Glomerular visceral epithelial cell (primary cell): ENCODE results near the gene YY1.
"Not testable (repeated sequence)": the region's sequence is repeated elsewhere in the genome, so short reads cannot be mapped to it uniquely, and the experiment has no call there.

ENCODE experiments used
- DNase-seq: peaks from one replicate; pipeline ENCODE4 v3.0.0-alpha.2; 2016; ENCODE audit errors: extremely low spot score

The YY1 gene

GRCh38 chr14:100243020-100243419 is 4.1 kb downstream of the YY1 start:
- no peak for DNase-seq

GRCh38 chr14:100246809-100247428 is 8.0 kb downstream of the YY1 start:
- peak; percentile 65 for DNase-seq

GRCh38 chr14:100250732-100251465 is 12.0 kb downstream of the YY1 start:
- DNase-seq = no peak

- DNase-seq = no peak
Measured at GRCh38 chr14:100252684-100253083, 13.7 kb downstream of the YY1 start.

GRCh38 chr14:100256339-100256895 is 17.5 kb downstream of the YY1 start:
- DNase-seq = no peak

- no peak for DNase-seq
Measured at GRCh38 chr14:100261621-100262020, 22.7 kb downstream of the YY1 start.

- DNase-seq = no peak
Measured at GRCh38 chr14:100262545-100262944, 23.6 kb downstream of the YY1 start.

GRCh38 chr14:100263141-100263540 is 24.2 kb downstream of the YY1 start:
- DNase-seq = no peak

GRCh38 chr14:100267990-100268389 is 29.0 kb downstream of the YY1 start:
- DNase-seq = no peak

GRCh38 chr14:100268591-100269207 is 29.8 kb downstream of the YY1 start:
- no peak for DNase-seq

GRCh38 chr14:100271247-100271939 is 32.4 kb downstream of the YY1 start:
- DNase-seq = no peak

- DNase-seq = no peak
Measured at GRCh38 chr14:100274250-100274649, 35.3 kb downstream of the YY1 start.

GRCh38 chr14:100275214-100275613 is 36.3 kb downstream of the YY1 start:
- no peak for DNase-seq

GRCh38 chr14:100278702-100279101 is 39.8 kb downstream of the YY1 start:
- peak; percentile 57 for DNase-seq

GRCh38 chr14:100279133-100279532 is 40.2 kb downstream of the YY1 start:
- no peak for DNase-seq

GRCh38 chr14:100279563-100279962 is 40.6 kb downstream of the YY1 start:
- DNase-seq = no peak

- DNase-seq = no peak
Measured at GRCh38 chr14:100281286-100282082, 42.5 kb downstream of the YY1 start.

GRCh38 chr14:100282083-100282350 is 43.1 kb downstream of the YY1 start:
- no peak for DNase-seq

GRCh38 chr14:100282766-100283419 is 43.9 kb downstream of the YY1 start:
- DNase-seq = no peak

GRCh38 chr14:100283436-100283835 is 44.5 kb downstream of the YY1 start:
- DNase-seq = not testable (repeated sequence)
